Activated CD8-positive, alpha-beta memory T cell treated with anti-CD3 and anti-CD28 coated beads for 1 hour (primary cell): ENCODE results near the gene SEMA3G.

Source experiments
- DNase-seq, 2 donors: peaks; one replicate each; pipeline ENCODE4 v3.0.0-alpha.2; 2020; ENCODE audit warnings: low read depth in 1 of 2; ENCODE audit errors: extremely low read depth in 1 of 2

Gene SEMA3G

DNA sequence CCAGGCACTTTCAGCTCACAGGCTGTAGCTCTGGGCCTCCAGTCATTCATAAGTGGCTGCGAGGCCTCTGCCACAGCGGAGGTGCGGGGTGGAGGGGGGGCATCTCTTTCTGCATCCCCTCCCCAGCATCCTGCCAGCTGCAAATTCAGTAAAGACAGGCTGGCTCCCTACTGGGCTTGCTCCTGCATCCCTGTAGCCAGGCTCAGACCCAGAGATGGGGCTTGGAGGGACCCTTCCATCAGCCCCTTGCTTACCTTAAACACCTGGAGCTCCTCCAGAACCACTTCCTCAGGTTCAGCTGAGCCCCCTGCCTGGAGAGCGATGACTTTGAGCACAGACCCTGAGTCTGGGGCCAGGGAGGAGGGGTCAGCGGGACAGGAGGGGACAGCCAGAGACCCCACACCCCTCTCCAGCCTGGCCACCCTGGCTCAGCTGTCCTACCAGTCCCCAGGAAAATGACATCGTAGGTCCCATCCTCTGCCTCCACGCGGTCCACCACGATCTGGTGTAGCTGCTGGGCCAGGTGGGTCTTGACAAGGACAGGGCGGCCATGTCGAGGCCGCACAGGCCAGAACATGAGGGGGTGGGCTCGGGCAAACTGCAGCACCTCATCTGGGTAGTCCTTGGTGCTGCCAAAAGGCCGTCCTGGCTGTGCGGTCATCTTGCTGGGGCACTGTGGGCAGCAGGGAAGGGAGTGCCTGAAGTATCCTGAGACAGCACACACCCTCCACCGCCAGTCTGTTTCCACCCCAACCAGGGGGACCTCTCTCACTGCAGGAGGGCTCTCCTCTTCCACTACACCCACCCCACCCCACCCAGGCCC lies 5.3 kb downstream of the SEMA3G start:
- no peak for DNase-seq

DNA sequence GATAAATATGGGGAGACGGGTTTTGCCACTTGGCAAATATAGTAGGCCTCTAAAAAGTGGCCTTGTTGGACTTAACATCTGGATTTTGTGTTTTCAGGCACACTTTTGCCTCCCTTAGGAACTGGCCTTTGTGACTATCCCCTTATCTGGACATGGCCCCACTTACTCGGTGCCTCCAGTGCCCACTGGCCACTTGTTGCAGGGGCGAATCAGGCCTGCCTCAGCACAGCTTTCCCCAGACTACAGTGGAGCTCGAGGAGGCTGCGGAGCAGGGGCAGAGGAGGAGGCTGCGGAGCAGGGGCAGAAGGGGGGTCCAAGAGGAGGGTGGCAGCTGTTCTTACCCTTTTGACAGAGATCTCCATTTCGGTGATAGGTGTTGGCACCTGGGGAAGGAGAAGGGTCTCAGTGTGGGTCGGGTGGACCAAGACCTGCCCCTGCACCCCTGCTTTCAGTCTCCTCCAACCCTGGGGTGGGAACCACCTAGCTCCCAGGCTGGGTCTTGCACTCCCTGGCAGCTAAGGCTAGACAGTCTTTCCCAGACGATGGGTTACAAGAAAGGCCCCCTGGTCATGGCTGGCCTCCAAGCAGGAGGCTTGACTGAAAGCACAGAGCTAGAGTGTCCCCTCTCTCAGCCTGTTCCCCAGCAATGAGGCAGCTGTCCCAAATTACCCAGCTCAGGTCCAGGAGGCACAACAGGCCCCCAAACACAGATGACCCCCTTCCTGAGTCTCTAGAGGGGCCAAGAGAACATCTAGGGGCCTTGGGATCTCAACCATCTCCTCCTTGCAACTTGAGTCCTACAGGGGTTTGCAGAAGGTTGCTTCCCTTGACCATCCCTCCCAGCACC lies 6.1 kb downstream of the SEMA3G start:
- DNase-seq = no peak

DNA sequence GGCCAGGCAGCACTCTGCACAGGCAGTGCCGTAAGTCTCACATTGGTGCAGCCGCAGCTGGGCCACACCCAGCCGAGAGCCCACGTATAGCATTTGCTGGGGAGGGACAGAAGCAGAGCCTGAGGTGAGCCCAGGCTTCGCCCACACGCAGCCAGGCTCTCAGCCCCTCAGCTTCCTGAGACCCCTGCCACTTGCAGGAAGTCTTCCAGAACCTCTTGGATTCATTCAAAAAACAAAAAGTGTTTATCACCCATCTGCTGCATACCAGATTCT lies 6.9 kb downstream of the SEMA3G start:
- no peak for DNase-seq

DNA sequence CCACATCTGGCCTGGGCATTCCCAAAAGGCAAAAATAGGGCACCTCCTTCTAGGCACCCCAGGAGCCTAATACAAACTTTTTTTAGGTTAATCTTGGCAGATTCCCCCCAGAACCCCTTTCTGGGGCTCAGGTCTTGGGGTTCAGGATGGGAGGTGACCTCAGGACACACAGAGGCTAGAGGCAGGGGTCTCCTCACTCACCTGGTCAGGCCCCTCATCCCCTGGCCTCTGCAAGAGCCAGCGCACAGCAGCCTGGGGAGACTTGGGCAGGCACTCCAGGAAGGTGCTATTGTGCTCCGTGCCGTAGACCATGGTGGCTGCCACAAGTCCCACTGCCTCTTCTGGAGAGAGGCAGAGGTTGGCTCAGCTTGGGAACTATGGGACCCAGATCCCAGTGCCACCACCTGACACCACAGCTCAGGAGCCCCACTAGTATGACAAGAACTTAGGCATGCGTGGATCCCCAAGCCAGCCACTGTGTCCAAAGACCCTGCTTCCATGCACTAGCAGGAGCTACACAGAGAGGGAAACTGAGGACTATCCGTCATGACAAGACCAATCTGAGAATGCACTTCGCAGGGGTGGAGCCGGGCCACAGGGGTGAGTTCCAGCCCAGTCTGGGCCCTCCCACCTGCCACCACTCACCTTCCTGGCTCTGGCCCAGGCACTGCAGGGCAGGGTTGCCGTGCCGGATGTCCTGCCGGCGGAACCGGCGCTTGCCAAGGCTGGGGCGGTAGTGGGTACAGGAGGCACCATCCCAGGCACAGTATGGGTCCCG lies 7.4 kb downstream of the SEMA3G start:
- DNase-seq = no peak

DNA sequence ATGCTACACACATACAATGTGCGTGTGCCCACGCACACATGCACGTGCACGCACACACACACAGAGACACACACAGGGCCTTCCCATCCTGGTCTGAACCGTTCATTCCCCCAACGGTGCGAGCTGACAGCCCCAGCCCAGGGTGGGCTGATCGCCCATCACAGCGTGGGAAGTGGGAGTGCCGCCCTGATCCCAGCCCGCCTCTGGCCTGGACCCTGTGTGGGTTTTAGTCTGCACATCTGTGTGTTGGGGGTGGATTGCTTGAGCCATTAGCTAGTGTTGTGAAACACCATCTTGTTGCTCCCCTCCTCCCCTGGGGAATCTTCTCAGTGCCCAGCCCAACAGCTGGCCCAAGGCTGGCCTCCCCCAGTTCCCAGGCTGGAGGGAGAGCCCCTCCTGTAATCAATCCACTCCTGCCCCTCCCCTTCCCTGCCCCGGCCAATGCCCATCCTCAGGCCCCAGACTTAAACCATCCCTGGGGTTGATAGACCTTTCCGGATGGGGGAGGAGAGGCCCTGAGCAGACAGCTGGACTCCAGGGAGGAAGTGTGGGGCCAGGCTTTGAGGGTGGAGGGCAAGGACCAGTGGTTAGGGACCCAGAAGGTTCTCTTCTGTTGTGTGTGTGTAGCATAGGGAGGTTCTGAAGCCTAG lies 8.3 kb downstream of the SEMA3G start:
- no peak for DNase-seq

DNA sequence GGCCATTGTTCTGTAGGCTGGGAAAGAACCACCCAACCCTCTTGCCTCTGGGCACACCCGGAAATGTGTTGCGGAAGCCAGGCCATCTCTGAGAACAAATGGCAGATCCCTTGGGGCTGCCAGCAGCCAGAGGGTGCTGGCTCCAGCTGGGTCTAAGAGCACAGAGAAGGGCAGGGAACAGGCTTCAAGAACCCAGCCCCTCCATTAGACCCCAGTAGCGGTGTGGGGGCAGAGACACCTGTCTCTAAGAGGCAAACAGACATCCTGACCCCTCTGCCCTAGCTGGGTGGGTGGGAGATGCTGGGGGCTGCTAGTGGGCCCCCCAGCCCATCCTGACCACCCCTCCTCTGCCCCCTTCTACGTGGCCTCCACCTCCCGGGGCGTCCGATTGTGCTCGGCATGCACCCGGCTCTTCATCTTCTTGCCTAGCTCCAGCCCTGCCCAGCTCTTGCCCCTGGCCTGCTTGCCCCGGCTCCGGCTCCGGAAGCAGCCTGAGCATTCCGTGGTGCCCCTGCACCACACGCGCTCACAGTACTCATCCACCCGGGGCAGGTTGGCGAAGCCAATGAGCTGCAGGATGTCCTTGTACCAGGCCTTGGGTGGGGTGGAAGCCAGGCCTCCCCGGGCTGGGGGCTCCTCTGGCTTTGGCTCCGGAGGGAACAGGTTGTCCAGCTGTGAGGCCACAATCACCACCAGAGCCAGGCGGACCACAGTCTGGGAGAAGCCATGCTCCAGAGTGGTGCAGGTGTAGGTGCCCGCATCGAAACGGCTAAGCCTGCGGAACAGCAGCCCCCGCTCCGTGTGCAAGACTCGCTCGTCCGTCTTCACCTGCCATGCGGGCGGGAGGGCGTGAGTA lies 9.4 kb downstream of the SEMA3G start:
- DNase-seq = no peak

DNA sequence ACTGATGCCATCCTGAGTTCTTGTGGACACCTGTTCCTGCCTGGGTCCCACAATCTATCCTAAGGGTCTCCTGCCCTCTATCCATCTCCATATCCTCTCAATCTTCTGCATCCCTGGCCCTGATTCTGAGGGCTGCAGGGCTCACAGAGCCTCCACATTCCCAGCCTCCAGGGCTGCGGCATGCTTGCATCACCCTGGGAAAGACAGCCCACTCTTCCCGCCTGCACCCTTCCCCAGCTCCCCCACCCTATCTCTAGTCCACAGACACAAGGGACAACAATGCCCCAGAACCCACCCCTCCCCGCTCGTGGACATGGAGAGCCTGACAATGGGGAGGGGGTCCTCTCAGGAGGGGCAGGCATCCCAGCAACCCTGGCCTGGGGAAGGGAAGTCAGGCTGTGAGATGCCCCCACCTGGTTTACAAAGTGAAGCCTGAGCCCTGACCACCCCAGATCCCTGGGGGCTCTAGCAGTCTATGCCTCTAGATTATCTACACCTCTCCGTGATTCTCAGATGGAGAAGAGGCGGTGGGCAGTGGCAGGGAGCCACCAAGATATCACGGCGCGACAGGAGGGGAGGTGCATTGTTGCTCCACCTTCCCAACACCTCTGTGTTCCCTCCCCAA lies 10.3 kb downstream of the SEMA3G start:
- DNase-seq = no peak

DNA sequence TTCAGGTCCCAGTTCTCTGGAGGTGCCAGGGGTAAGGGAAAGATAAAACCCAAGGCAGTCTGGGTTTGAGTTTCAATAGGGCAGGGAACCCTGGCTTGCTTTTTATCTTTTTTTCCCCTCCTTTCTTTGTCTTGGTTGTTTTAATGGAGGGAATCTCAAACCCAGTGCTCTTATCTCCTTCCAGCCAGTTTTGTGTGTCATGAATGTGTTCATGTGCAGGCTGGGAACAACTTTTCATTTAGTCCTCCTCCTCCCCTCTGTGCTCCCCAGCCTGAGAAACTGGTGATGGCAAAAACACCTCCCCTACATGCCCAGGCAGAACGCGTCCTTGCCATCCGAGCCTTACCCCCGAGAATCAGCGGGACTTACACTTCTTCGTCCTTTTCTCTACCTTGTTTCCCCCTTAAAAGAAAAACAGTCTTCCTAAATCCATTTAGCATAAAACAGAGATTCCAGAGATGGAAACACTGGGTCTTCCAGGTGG lies 10.9 kb downstream of the SEMA3G start:
- no peak for DNase-seq

DNA sequence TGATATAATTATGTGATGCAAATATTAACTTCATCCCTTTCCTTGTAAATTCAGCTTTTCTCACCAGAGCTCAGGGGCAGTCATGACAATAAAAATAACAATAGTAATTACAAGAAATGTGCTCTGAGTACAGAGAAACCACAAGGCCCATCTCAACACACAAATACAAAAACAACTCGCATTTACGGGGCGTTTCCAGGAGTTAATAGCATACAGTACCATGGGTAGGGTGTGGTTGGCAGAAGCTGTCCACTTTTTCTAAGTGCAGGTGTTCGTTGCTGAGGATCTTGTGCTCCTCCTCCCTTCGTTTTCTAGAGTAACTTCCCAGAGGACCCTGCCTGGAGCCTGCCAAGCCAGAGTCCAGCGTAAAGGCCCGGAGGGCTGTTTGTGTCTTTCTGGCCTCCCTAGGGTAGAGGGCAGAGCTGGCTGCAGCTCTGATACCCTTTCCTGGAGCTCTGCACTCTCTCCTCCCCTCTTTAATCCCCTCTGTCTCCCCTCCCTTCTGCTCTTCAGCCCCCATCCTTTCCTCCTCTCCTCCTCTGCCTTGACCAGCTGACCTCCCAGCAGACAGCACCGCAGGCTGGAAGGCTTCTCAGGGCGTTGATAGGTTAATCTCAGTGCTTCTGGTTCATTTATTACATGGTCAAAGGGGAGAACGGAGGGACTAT lies 11.4 kb downstream of the SEMA3G start:
- DNase-seq = no peak

DNA sequence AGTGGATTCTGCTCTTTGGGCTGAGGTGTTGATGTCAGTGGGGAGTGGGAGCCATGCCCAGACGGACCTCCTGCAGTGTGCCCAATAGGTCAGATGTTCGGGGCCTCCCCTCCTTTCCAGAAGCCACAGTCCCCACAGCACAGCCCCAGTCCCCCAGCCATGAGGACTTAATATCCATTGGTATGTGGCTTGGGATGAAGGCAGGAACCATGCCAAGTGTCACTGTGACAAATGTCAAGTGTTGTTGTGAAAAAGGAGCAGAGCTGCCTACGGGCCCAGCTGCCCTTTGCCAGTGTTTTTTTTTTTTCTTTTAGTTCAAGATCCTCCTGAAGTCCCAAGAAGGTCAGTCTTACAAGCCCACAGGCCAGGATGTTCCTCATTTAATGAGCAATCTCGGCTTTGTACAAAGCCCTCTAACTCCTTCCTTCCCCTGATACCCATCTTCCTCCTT lies 12.2 kb downstream of the SEMA3G start:
- no peak for DNase-seq

DNA sequence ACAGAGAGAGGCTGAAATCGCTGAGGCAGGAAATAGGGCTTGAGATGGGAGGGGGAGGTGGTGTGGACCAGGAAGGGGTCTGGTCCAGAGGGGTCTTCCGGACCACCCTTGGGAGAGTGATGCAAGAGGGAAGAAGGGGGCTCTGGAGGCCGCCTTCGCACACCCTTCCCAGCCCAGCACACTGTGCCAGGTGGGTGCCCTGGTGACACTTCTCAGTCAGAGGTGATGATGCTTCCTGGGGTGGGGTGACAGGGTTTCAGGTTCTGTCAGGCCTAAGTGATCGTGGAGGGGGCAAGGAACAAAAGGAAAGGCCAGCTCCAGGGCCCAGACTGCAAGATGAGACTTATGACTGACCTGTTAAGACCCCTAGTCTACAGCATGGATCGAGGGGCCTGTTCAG lies 12.7 kb downstream of the SEMA3G start:
- DNase-seq = no peak

DNA sequence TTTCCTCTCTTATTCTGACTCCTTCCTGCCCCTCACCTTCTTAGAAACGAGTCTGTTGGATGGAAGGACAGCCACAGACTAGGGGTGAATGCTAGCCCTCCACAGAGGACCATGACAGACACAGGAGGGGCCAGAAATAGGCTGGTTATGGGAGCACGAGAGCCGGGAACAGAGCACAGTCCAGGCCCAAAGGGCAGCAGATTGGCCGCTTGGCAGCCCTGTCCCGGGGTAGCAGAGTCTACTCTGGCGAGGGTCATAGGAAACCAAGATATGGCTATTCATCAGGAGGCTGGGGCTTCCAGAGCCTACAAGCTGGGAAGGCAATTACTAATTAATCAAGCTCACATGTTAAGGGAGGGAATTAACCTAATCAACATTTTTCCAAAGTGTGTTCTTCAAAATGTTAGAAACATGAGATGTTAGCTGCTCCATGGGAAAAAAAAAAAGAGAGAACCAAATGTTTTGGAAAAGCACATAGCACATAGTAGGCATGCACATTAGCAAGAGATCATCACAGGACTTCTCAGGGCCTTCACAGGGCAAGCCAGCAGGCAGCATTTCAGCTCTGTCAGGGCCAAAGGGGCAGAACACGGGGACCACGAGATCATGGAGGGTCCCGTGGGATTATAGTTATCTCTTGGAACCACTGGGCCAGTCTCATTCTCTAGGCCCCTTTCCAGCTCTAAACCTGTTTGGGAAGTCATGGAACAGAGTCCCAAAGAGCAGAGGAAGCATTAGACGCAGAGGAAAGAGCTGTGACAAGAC lies 13.3 kb downstream of the SEMA3G start:
- DNase-seq = no peak

DNA sequence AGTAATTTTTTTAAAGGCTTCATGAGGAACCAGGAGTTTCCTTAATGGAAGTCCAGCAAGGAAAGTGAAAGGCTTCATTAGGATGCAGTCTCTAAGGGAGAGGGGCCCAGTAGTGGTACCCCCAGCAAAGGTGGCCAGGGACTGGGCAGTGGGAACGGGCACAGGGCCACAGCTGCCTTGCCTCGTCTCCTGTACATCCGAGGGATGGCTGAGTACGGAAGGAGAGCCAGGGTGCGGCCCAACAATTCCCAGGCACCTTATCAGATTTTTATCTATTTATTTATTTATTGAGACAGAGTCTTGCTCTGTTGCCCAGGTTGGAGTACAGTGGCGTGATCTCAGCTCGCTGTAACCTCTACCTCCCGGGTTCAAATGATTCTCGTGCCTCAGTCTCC lies 14.5 kb downstream of the SEMA3G start:
- no peak for DNase-seq

DNA sequence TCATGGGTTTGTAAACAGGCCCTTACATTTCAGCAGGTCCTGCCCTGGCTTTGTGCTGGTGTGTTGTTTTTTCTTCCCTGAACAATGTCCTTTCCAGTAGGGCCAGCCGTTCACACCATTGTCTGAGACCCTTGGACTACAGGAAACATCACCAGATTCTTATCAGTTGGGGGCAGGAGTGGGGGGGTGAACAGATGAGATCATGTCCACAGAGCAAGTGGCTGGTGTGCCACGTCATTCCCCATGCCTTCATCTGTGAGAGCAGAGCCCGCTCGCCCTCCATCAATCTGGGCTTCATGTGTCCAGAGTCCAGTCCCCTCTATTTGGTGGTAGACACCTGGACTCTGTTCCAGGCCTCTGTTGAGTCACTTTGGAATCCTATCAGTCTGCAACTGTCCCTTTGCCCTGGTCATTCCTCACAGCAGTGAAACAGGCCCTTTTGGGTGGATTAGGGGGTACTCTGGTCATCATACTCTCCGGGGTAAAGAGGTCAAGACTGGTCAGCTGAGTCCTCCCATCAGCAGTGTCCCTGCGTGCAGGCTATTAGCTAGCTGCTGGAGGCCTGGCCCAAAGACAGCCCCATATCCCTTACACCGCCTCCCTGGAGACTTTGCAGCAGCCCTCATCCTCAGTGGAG lies 15.0 kb downstream of the SEMA3G start:
- DNase-seq = no peak

DNA sequence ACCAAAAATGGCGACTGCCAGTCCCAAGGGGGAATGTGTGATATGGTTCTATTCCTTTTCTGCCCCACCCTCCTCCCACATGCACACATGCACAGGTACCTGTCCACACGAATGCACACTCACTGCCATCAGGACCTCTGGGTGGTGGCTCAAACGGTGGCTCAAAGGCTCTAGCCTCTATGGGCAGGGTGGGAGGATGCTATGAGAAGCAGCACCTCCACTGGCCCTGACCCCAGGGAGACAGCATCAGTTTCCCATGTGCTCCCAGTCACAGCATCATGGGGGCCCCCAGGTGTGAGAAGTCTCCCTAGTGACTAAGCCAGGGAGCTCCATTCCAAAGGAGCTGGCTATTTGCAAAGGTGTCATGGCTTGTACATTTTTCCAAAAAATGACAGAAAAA lies 15.9 kb downstream of the SEMA3G start:
- DNase-seq = no peak

DNA sequence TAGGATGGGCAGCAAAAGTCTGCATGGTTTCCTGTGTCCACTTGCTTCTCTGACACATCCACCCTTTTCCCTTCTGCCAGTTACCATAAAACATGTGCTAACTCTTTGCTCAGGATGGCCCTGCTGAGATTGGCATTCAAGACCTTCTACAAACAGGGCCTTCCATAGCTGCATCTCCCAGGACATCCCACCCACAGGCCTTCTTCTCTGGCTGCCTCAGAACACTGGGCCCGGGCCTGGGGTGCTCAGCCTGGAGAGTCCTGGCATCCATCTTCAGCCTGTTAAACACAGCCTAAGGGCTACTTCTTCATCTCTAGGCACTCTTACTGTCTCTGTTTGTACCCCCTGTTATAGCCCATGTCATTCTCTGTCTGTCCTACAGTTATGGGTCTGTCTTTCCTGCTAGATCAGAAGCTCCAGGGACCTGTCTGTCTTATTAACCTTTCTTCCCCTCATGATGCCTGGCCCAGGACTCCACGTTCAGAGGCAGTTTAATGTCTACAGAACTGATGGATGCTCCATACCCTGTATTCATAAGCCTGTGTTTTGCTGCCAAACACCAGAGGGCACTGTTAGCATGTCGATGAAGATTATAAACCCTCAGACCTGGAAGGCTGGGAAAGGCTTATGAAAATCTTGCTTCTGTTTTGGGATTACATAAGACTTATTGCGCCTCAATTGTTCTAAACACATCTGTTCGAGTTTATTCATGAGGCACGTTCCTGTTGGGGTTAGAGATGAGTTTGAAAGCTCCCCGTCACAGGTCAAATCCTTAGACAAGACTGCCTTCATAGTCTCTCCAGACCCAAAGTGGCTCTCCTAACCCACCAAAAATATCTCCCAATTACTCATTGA lies 16.5 kb downstream of the SEMA3G start:
- no peak for DNase-seq

DNA sequence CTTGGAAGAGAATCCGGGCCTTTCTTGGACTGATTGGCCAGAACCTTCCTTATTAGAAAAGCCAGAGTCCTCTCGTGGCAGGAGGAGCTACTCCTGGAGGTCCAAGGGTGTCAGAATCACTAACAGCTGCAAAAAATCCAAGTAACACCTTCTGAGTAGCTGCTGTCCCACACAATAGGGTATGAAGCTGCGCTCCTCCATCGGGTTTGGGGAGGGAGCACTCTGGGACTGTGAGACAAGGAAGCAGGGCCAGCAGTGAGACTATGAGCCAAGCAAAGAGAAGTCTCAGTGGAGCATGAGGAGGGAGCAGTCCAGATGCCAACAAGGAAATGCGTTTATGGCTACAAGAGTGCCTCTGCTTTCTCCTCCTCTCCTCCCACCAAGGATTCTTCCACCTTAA lies 21.7 kb downstream of the SEMA3G start:
- no peak for DNase-seq
